Suprapubic skin (tissue), 4 donors: ENCODE measurements around the gene TGFBR3. TPM values are rescaled to one million over a fixed set of nuclear protein-coding genes. Genes with fewer than 3 reads are reported as not detected.

Experiments
- DNase-seq, 2 donors: peaks; one replicate each; pipeline ENCODE4 v3.0.0-alpha.2; 2019; ENCODE audit warnings: low spot score in 2 of 2
- H3K27ac ChIP-seq: fragments of 200-600 bp; sonication (generic); one replicate; pipeline ENCODE4 v1.5.1; 2019
- H3K27me3 ChIP-seq: fragments of 200-600 bp; sonication (generic); one replicate; pipeline ENCODE4 v1.5.1; 2019
- H3K36me3 ChIP-seq: fragments of 200-600 bp; sonication (generic); one replicate; pipeline ENCODE4 v1.5.1; 2019
- H3K4me1 ChIP-seq: fragments of 200-600 bp; sonication (generic); one replicate; pipeline ENCODE4 v1.5.1; 2019
- H3K4me3 ChIP-seq: fragments of 200-600 bp; sonication (generic); one replicate; pipeline ENCODE4 v1.5.1; 2019; ENCODE audit warnings: mild to moderate bottlenecking
- H3K9me3 ChIP-seq: fragments of 200-600 bp; sonication (generic); one replicate; pipeline ENCODE4 v1.5.1; 2019
- EP300 ChIP-seq: sonication (generic); formaldehyde crosslinking; IDR thresholded peaks from one replicate; pipeline ENCODE4 v1.6.1; 2017; ENCODE audit warnings: antibody characterized with exemption
- POLR2A ChIP-seq, 2 donors: fragments of 450-650 bp; IDR thresholded peaks; one replicate each; pipeline ENCODE4 v1.6.1; 2017; ENCODE audit warnings: antibody characterized with exemption in 2 of 2, mild to moderate bottlenecking in 2 of 2, moderate library complexity in 2 of 2
- POLR2AphosphoS5 ChIP-seq, 3 donors: sonication (generic); formaldehyde crosslinking; IDR thresholded peaks; one replicate each; pipeline ENCODE4 v1.6.1; 2017; ENCODE audit warnings: antibody characterized with exemption in 3 of 3
- WGBS: methylation state at CpG from one replicate; pipeline ENCODE4 v1.1.5; 2018; 5-methylcytosine and 5-hydroxymethylcytosine counted together
- total RNA-seq, 4 donors: library from RNA; depleted of rRNA; stranded (reverse); fragments of >200 nt; gene quantifications; one replicate each; pipeline ENCODE4 v1.1.0, GENCODE V29; 2016
- TF ChIP-seq, protein P1 (sequence below), 2 donors: fragments of 200-600 bp in 1 of 2; fragments of 450-650 bp in 1 of 2; sonication (generic) in 1 of 2; IDR thresholded peaks; one replicate each; pipeline ENCODE4 v1.5.1; 2016 to 2019; ENCODE audit warnings: antibody characterized with exemption in 2 of 2, mild to moderate bottlenecking in 1 of 2, moderate library complexity in 1 of 2

The TGFBR3 gene
- total RNA-seq, 4 donors from 2014 or later, result 91.3 to 131 (median 114) TPM

DNA sequence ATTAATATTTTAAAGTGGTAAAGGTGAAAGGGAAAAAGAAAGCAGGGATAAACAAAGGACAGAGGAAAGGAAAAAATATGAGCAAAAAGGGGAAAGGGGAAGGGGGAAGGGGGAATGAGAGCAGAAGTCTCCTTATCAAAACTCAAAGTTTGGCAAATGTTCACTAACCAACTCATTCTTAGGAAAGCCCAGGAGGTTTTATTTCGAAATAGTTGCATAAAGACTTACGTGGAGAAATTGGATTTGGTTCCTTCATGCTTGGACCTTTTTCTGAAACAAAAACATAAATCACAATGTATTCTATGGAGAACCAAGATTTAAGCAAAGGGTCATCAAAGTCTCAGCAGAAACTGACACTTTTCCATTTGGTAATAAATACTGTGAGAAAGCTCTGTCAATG, 188.1 kb downstream of the TGFBR3 start:
- TF ChIP-seq POLR2A (IDR thresholded peaks at IDR 0.05), result no peak
- TF ChIP-seq EP300, result no peak
- TF ChIP-seq POLR2AphosphoS5 (IDR thresholded peaks at IDR 0.05), result no peak
- TF ChIP-seq, protein P1, sequence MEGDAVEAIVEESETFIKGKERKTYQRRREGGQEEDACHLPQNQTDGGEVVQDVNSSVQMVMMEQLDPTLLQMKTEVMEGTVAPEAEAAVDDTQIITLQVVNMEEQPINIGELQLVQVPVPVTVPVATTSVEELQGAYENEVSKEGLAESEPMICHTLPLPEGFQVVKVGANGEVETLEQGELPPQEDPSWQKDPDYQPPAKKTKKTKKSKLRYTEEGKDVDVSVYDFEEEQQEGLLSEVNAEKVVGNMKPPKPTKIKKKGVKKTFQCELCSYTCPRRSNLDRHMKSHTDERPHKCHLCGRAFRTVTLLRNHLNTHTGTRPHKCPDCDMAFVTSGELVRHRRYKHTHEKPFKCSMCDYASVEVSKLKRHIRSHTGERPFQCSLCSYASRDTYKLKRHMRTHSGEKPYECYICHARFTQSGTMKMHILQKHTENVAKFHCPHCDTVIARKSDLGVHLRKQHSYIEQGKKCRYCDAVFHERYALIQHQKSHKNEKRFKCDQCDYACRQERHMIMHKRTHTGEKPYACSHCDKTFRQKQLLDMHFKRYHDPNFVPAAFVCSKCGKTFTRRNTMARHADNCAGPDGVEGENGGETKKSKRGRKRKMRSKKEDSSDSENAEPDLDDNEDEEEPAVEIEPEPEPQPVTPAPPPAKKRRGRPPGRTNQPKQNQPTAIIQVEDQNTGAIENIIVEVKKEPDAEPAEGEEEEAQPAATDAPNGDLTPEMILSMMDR (IDR thresholded peaks at IDR 0.05), result no peak
- Histone ChIP-seq H3K36me3 (peaks cover 14% of the 10 kb centered on the region), H3K4me1 (peaks cover 39% of the 10 kb centered on the region), H3K4me3 (no peak overlapping the region), H3K27me3 (no peaks in the 10 kb centered on the region), H3K27ac (peak overlapping the region; percentile 61), H3K9me3 (no peaks in the 10 kb centered on the region)
- WGBS, result 22% methylated on average over 2 of the region's 2 CpGs
- DNase-seq, result no peak

DNA sequence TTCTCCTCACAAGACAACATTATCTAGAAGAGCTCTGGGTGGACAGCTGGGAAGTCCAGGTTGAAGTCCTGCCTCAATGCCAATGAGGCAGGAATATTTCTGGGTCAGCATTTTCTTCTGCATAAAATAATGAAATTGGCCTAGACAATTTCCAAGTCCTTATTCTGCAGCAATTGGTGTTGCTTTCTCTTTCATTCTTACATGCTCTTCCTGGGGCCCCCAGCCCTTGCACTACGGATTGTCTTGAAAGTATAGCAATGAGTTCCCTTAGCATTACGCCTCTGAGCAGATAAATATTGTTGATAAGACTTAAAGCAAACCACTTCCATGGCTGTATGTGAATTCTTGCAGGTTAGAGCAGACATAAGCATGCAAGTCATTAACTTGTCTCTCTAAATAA, 188.5 kb downstream of the TGFBR3 start:
- TF ChIP-seq, protein P1 (IDR thresholded peaks at IDR 0.05), result no peak
- TF ChIP-seq EP300 (no peak), POLR2AphosphoS5 (IDR thresholded peaks at IDR 0.05) (no peak), POLR2A (IDR thresholded peaks at IDR 0.05) (no peak)
- Histone ChIP-seq H3K4me3 (no peak overlapping the region), H3K36me3 (peaks cover 18% of the 10 kb centered on the region), H3K27ac (peak overlapping the region; percentile 61), H3K4me1 (peaks cover 39% of the 10 kb centered on the region), H3K9me3 (no peaks in the 10 kb centered on the region), H3K27me3 (no peaks in the 10 kb centered on the region)
- no peak for DNase-seq
- 29% methylated on average over 2 of the region's 2 CpGs for WGBS

DNA sequence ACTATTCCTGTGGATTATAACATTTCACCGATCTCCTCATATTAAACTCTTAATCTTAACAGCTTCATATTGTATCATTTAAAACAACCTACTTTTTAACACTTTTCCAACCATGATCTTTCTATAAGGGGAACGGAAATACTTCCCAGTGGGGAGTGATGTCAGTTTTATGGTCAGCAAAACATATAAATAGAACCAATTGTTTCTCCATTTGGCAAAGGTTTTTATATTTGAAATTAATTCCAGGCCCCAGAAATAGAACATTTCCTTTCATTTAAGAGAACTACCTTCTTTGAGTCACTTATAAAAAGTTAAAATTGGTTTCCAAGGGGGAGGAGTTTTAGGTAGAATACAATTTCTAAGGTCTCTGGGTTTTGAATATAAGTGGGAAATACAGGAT, 189.6 kb downstream of the TGFBR3 start:
- DNase-seq, result no peak
- Histone ChIP-seq H3K27ac (no peak overlapping the region), H3K27me3 (no peaks in the 10 kb centered on the region), H3K36me3 (peaks cover 19% of the 10 kb centered on the region), H3K4me3 (no peak overlapping the region), H3K4me1 (peaks cover 39% of the 10 kb centered on the region), H3K9me3 (no peaks in the 10 kb centered on the region)
- WGBS, result 62% methylated on average over 2 of the region's 2 CpGs
- no peak for TF ChIP-seq POLR2AphosphoS5 (IDR thresholded peaks at IDR 0.05)

DNA sequence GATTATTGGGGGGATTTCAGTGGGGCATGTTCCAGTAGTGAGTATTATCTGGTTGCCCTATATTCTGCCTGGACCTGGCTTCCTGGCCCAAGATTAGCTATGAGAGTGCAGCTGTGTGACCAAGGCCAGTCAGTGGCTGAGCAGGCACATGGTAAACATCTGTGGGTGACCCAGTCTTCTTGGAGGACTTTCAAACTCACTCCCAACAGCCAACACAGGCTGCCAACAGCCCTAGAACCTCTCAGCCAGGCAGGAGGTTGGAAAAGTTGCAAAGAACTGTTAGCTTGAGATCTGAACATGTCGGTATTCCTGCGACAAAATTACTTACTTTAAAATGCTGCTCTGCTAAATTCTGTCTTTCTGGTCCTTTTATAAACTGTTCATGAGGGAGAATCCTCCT, 192.4 kb downstream of the TGFBR3 start:
- DNase-seq, result no peak
- TF ChIP-seq POLR2AphosphoS5 (IDR thresholded peaks at IDR 0.05), result peak in 1 of 3 donors; percentile 36
- TF ChIP-seq, protein P1 (IDR thresholded peaks at IDR 0.05), result no peak
- 71% methylated on average over 2 of the region's 2 CpGs for WGBS
- Histone ChIP-seq H3K27ac (peak overlapping the region; percentile 35), H3K36me3 (peaks cover 19% of the 10 kb centered on the region), H3K9me3 (no peaks in the 10 kb centered on the region), H3K4me1 (peaks cover 40% of the 10 kb centered on the region), H3K4me3 (no peak overlapping the region), H3K27me3 (no peaks in the 10 kb centered on the region)

DNA sequence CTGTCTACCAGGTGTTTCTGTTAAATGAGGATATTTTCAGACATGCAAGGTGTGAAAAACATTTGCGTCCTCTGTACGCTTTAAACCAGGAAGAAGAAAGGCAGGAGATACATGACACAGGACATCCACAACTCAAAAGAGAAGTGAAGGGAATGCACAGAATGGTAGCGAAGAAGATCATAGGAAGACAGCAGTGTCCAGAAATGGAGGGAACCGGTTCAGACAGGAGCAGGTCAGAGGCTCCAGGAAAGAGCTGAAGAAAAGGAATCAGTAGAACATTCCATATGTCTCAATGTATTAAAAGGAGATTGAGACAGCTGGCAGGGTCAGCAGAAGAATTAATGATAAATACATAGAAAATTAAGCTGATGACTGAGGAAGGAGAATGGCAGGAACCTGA, 194.4 kb downstream of the TGFBR3 start:
- WGBS, result 90% methylated on average over 4 of the region's 4 CpGs
- peaks cover 28% of the 10 kb centered on the region for H3K4me1 ChIP-seq
- no peak overlapping the region for H3K27ac ChIP-seq
- H3K27me3 ChIP-seq, result no peaks in the 10 kb centered on the region
- no peak for DNase-seq
- peaks cover 19% of the 10 kb centered on the region for H3K36me3 ChIP-seq
- TF ChIP-seq EP300, result no peak
- TF ChIP-seq POLR2AphosphoS5 (IDR thresholded peaks at IDR 0.05), result no peak
- TF ChIP-seq, protein P1 (IDR thresholded peaks at IDR 0.05), result no peak
- TF ChIP-seq POLR2A (IDR thresholded peaks at IDR 0.05), result no peak
- no peak overlapping the region for H3K4me3 ChIP-seq
- H3K9me3 ChIP-seq, result no peaks in the 10 kb centered on the region
